Endodermal cell (in vitro differentiated cells): ENCODE measurements around the gene TNRC6B. TPM values are rescaled to one million over a fixed set of nuclear protein-coding genes. Genes with fewer than 3 reads are reported as not detected.

Source experiments
- DNase-seq: peaks from one replicate; pipeline ENCODE4 v3.0.0-alpha.2; 2017
- H3K27ac ChIP-seq: 2 replicates; pipeline ENCODE4 v1.5.1; 2013; ENCODE audit warnings: mild to moderate bottlenecking, low read depth, low read length, moderate library complexity
- H3K27me3 ChIP-seq: 2 replicates; pipeline ENCODE4 v1.6.1; 2013; ENCODE audit warnings: mild to moderate bottlenecking, low read length, moderate library complexity; ENCODE audit not compliant: insufficient read depth, control insufficient read depth, poor library complexity, severe bottlenecking
- H3K36me3 ChIP-seq: 2 replicates; pipeline ENCODE4 v1.7.0; 2013; ENCODE audit warnings: mild to moderate bottlenecking, low read length, moderate library complexity; ENCODE audit not compliant: control insufficient read depth, insufficient read depth
- H3K4me1 ChIP-seq: one replicate; pipeline ENCODE4 v1.7.0; 2013; ENCODE audit warnings: low read length; ENCODE audit not compliant: control insufficient read depth, insufficient read depth
- H3K4me3 ChIP-seq: 2 replicates; pipeline ENCODE4 v1.5.1; 2013; ENCODE audit warnings: mild to moderate bottlenecking, low read length, moderate library complexity
- H3K9ac ChIP-seq: 2 replicates; pipeline ENCODE4 v1.6.1; 2013; ENCODE audit warnings: mild to moderate bottlenecking, low read length, moderate library complexity; ENCODE audit not compliant: poor library complexity, severe bottlenecking; ENCODE audit errors: extremely low read depth
- H3K9me3 ChIP-seq: 2 replicates; pipeline ENCODE4 v1.6.1; 2013; ENCODE audit warnings: mild to moderate bottlenecking, low read length, moderate library complexity; ENCODE audit not compliant: control insufficient read depth
- H3K27ac Mint-ChIP-seq: 2 replicates; pipeline ENCODE4 v1.8.0; 2020; ENCODE audit warnings: mixed read lengths
- H3K27me3 Mint-ChIP-seq: 2 replicates; pipeline ENCODE4 v1.8.0; 2021; ENCODE audit warnings: mild to moderate bottlenecking, mixed read lengths; ENCODE audit not compliant: insufficient read depth
- H3K36me3 Mint-ChIP-seq: 2 replicates; pipeline ENCODE4 v1.8.0; 2020; ENCODE audit warnings: low read depth, mixed read lengths
- H3K4me1 Mint-ChIP-seq: 2 replicates; pipeline ENCODE4 v1.8.0; 2020; ENCODE audit warnings: mixed read lengths
- H3K4me3 Mint-ChIP-seq: 2 replicates; pipeline ENCODE4 v1.8.0; 2020; ENCODE audit warnings: mild to moderate bottlenecking, moderate library complexity, mixed read lengths
- H3K9me3 Mint-ChIP-seq: 2 replicates; pipeline ENCODE4 v1.8.0; 2020; ENCODE audit warnings: mild to moderate bottlenecking, mixed read lengths
- CTCF ChIP-seq: fragments of 200-600 bp; sonication (generic); conservative IDR thresholded peaks from 2 replicates; pipeline ENCODE4 v1.5.0; 2021; ENCODE audit warnings: antibody characterized with exemption, mild to moderate bottlenecking
- WGBS, 2 experiments: methylation state at CpG; one replicate each; pipeline versions ENCODE4 v1.1.5 to v1.1.7; 2013; ENCODE audit warnings: missing lambda C conversion rate in 2 of 2, mixed read lengths in 1 of 2; ENCODE audit not compliant: insufficient coverage in 1 of 2, insufficient read length in 1 of 2; 5-methylcytosine and 5-hydroxymethylcytosine counted together
- total RNA-seq, 2 donors: library from RNA; stranded (reverse); fragmentation: NEBNext Ultra II Directional in 1 of 2; extraction: Animal tissue kit (Norgen Biotek cat#: 25700) in 1 of 2; gene quantifications; 2 replicates in 1 of 2; 3 replicates in 1 of 2; pipeline ENCODE4 v1.2.1, GENCODE V29; 2021

TNRC6B gene
- total RNA-seq, 2 donors from 2014 or later = 57.5 to 62.5 TPM

GRCh38 chr22:40265783-40266182 lies 88.1 kb downstream of the TNRC6B start:
- H3K4me3 Mint-ChIP-seq = no peak overlapping the region
- no peaks in the 10 kb centered on the region for H3K9me3 Mint-ChIP-seq
- no peaks in the 10 kb centered on the region for H3K27me3 ChIP-seq
- H3K36me3 Mint-ChIP-seq = peaks cover 72% of the 10 kb centered on the region
- no peak overlapping the region for H3K27ac Mint-ChIP-seq
- peaks cover 73% of the 10 kb centered on the region for H3K36me3 ChIP-seq
- no peaks in the 10 kb centered on the region for H3K27me3 Mint-ChIP-seq
- no peak overlapping the region for H3K4me3 ChIP-seq
- no peaks in the 10 kb centered on the region for H3K4me1 ChIP-seq
- no peaks in the 10 kb centered on the region for H3K9me3 ChIP-seq
- H3K4me1 Mint-ChIP-seq = peaks cover 4% of the 10 kb centered on the region
- WGBS, 2 experiments = 97 to 98% methylated on average over 4 of the region's 4 CpGs
- no peak for TF ChIP-seq CTCF
- H3K27ac ChIP-seq = no peak overlapping the region
- no peak for DNase-seq
- H3K9ac ChIP-seq = no peak overlapping the region

- Histone ChIP-seq H3K9ac (no peak overlapping the region), H3K27me3 (no peaks in the 10 kb centered on the region), H3K36me3 (peaks cover 77% of the 10 kb centered on the region), H3K4me3 (no peak overlapping the region), H3K4me1 (peaks cover 8% of the 10 kb centered on the region), H3K9me3 (no peaks in the 10 kb centered on the region), H3K27ac (no peak overlapping the region)
- peaks cover 4% of the 10 kb centered on the region for H3K4me1 Mint-ChIP-seq
- H3K4me3 Mint-ChIP-seq = no peak overlapping the region
- H3K27ac Mint-ChIP-seq = no peak overlapping the region
- TF ChIP-seq CTCF = no peak
- WGBS, 2 experiments = 91 to 93% methylated on average over 2 to 9 of the region's 9 CpGs
- H3K9me3 Mint-ChIP-seq = no peaks in the 10 kb centered on the region
- H3K36me3 Mint-ChIP-seq = peaks cover 66% of the 10 kb centered on the region
- H3K27me3 Mint-ChIP-seq = no peaks in the 10 kb centered on the region
- DNase-seq = no peak
Measured at GRCh38 chr22:40270031-40270430, 92.3 kb downstream of the TNRC6B start.

GRCh38 chr22:40270748-40271373 lies 93.1 kb downstream of the TNRC6B start:
- peaks cover 4% of the 10 kb centered on the region for H3K4me1 Mint-ChIP-seq
- no peak for TF ChIP-seq CTCF
- Histone ChIP-seq H3K36me3 (peaks cover 76% of the 10 kb centered on the region), H3K27me3 (no peaks in the 10 kb centered on the region), H3K9me3 (no peaks in the 10 kb centered on the region), H3K27ac (no peak overlapping the region), H3K4me3 (no peak overlapping the region), H3K4me1 (peaks cover 8% of the 10 kb centered on the region), H3K9ac (no peak overlapping the region)
- 92 to 93% methylated on average over 4 to 5 of the region's 5 CpGs for WGBS, 2 experiments
- H3K27me3 Mint-ChIP-seq = no peaks in the 10 kb centered on the region
- H3K9me3 Mint-ChIP-seq = no peaks in the 10 kb centered on the region
- no peak overlapping the region for H3K27ac Mint-ChIP-seq
- H3K36me3 Mint-ChIP-seq = peaks cover 62% of the 10 kb centered on the region
- H3K4me3 Mint-ChIP-seq = no peak overlapping the region
- no peak for DNase-seq
